Chondrocyte (in vitro differentiated cells): ENCODE data around the gene MYZAP. TPM values are rescaled to one million over a fixed set of nuclear protein-coding genes. Genes with fewer than 3 reads are reported as not detected.
A peak's percentile ranks its signal among the peaks of the same experiment; 100 is the strongest.

Experiments used
- DNase-seq: peaks from one replicate; pipeline ENCODE4 v3.0.0; 2021; ENCODE audit warnings: mixed read lengths, low spot score
- H3K27ac Mint-ChIP-seq: one replicate; pipeline ENCODE4 v1.8.0; 2021; ENCODE audit warnings: mild to moderate bottlenecking, moderate library complexity, mixed read lengths; ENCODE audit not compliant: unreplicated experiment
- H3K27me3 Mint-ChIP-seq: 2 replicates; pipeline ENCODE4 v1.8.0; 2021; ENCODE audit warnings: low read depth, mixed read lengths
- H3K36me3 Mint-ChIP-seq: 2 replicates; pipeline ENCODE4 v1.8.0; 2021; ENCODE audit warnings: low read depth, mixed read lengths
- H3K4me1 Mint-ChIP-seq: 2 replicates; pipeline ENCODE4 v1.8.0; 2021; ENCODE audit warnings: low read depth, mild to moderate bottlenecking, mixed read lengths
- H3K4me3 Mint-ChIP-seq: one replicate; pipeline ENCODE4 v1.8.0; 2021; ENCODE audit warnings: mild to moderate bottlenecking, moderate library complexity, mixed read lengths; ENCODE audit not compliant: unreplicated experiment
- H3K9me3 Mint-ChIP-seq: 2 replicates; pipeline ENCODE4 v1.8.0; 2021; ENCODE audit warnings: low read depth, mixed read lengths
- total RNA-seq: library from RNA; stranded (reverse); gene quantifications from 3 replicates; pipeline ENCODE4 v1.2.1, GENCODE V29; 2021
- TF ChIP-seq, protein P1 (sequence below): fragments of 200-600 bp; sonication (generic); IDR thresholded peaks from 2 replicates; pipeline ENCODE4 v1.5.0; 2021; ENCODE audit warnings: antibody characterized with exemption, mild to moderate bottlenecking, moderate library complexity

Gene MYZAP
- total RNA-seq, 1 donor from 2014 or later, result 0.17 TPM

DNA sequence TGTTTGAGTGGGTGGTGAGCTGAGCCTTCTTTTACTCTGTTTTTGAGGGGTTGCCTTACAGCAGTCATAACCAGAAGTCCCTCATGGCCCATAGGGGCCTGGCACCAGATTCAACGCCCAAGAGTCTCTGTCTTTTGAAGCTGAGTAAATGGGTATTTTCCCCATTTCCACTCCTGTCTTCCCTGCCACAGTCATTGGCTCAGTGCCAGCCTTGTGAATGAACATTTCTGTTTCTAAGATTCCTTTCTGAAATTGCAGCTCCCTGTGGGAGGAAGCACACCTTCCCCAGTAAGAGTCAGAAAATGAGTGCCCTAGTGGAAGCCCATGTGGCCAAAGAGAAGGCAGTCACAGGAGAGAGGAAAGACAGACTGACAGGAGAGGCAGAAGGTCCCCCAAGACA, 71.1 kb downstream of the MYZAP start:
- H3K4me1 Mint-ChIP-seq, result peaks cover 15% of the 10 kb centered on the region
- no peaks in the 10 kb centered on the region for H3K9me3 Mint-ChIP-seq
- no peak for DNase-seq
- H3K4me3 Mint-ChIP-seq, result no peak overlapping the region
- no peak overlapping the region for H3K27ac Mint-ChIP-seq
- no peaks in the 10 kb centered on the region for H3K36me3 Mint-ChIP-seq
- TF ChIP-seq, protein P1, sequence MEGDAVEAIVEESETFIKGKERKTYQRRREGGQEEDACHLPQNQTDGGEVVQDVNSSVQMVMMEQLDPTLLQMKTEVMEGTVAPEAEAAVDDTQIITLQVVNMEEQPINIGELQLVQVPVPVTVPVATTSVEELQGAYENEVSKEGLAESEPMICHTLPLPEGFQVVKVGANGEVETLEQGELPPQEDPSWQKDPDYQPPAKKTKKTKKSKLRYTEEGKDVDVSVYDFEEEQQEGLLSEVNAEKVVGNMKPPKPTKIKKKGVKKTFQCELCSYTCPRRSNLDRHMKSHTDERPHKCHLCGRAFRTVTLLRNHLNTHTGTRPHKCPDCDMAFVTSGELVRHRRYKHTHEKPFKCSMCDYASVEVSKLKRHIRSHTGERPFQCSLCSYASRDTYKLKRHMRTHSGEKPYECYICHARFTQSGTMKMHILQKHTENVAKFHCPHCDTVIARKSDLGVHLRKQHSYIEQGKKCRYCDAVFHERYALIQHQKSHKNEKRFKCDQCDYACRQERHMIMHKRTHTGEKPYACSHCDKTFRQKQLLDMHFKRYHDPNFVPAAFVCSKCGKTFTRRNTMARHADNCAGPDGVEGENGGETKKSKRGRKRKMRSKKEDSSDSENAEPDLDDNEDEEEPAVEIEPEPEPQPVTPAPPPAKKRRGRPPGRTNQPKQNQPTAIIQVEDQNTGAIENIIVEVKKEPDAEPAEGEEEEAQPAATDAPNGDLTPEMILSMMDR, result no peak
- H3K27me3 Mint-ChIP-seq, result peaks cover 9% of the 10 kb centered on the region

DNA sequence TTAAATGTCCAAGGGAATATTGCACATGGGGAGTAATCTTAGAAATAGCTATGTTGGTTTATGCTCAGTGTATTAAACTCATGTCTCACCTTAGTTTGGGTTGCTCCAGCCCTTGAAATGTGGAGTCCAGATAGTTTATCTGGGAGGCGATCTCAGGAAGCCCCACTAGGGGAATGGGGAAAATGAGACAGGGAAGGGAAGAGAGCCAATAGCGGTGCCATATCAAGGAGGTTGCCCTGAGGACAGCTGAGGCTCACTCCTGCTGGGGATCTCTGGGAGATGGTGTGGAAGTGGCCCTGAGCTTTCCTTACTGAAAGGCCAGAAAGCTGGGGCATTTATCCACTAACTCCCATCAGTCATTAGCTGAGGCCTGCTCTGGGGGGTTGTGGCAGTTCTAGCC, 71.6 kb downstream of the MYZAP start:
- no peak overlapping the region for H3K27ac Mint-ChIP-seq
- peaks cover 20% of the 10 kb centered on the region for H3K4me1 Mint-ChIP-seq
- H3K4me3 Mint-ChIP-seq, result no peak overlapping the region
- H3K27me3 Mint-ChIP-seq, result peaks cover 4% of the 10 kb centered on the region
- H3K36me3 Mint-ChIP-seq, result no peaks in the 10 kb centered on the region
- TF ChIP-seq, protein P1, result no peak
- no peaks in the 10 kb centered on the region for H3K9me3 Mint-ChIP-seq
- DNase-seq, result no peak

DNA sequence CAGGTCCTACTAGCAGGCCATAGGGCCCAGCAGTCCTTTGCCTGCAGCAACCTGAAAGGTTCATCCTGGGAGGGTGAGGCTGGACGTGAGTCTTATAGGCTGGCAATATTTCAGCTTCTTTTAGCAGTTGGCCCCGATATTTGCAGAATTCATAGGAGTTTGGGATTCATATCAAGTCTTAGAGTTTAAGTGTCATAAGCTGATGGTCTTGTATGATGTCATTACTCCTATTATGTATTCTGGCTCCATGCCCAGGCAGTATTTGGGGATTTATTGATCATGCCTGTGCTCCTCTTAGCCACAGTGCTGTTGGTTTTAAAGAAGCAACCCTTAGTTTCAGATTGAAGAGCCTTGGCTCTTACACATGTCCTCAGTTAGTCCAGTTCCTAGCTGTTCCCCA, 73.5 kb downstream of the MYZAP start:
- DNase-seq, result no peak
- H3K4me3 Mint-ChIP-seq, result no peak overlapping the region
- TF ChIP-seq, protein P1, result no peak
- H3K4me1 Mint-ChIP-seq, result peaks cover 22% of the 10 kb centered on the region
- no peaks in the 10 kb centered on the region for H3K36me3 Mint-ChIP-seq
- no peak overlapping the region for H3K27ac Mint-ChIP-seq
- H3K9me3 Mint-ChIP-seq, result no peaks in the 10 kb centered on the region
- no peaks in the 10 kb centered on the region for H3K27me3 Mint-ChIP-seq

- no peaks in the 10 kb centered on the region for H3K36me3 Mint-ChIP-seq
- TF ChIP-seq, protein P1, result no peak
- H3K9me3 Mint-ChIP-seq, result no peaks in the 10 kb centered on the region
- H3K4me3 Mint-ChIP-seq, result no peak overlapping the region
- no peak overlapping the region for H3K27ac Mint-ChIP-seq
- peaks cover 22% of the 10 kb centered on the region for H3K4me1 Mint-ChIP-seq
- no peaks in the 10 kb centered on the region for H3K27me3 Mint-ChIP-seq
- DNase-seq, result no peak
Measured at GRCh38 chr15:57665939-57666338, 74.2 kb downstream of the MYZAP start.

DNA sequence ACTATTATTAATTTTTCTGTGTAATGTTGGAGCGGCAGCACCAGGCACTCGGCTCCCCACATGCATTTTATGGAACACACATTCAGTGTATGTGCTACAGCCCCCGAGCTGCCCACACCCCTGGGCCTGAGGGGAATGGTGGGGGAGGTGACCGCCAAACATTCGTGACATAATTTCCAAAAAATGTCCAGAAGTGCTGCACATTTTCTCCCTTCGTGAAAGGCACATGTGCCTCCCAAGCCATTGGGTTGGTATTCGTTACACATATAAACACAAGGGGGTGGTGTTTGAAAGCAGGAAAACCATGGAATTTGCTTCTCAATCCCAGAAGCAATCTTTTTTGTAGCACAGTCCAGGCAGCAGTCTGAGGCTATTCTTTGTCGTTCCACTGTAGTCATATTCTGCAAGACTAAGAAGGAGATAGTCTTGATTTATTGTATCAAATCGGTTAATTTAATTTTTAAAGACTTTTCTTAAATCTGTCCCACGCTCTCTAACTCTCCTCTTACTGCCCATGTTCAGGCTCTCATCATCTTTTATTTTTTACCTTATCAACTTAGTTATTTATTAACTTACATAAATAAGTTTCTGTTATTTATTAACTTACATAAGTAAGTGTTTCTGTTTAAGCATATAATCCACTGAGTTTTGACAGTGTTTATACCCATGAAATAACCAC, 75.6 kb downstream of the MYZAP start:
- DNase-seq, result no peak
- H3K9me3 Mint-ChIP-seq, result no peaks in the 10 kb centered on the region
- H3K36me3 Mint-ChIP-seq, result no peaks in the 10 kb centered on the region
- peaks cover 27% of the 10 kb centered on the region for H3K4me1 Mint-ChIP-seq
- no peak overlapping the region for H3K27ac Mint-ChIP-seq
- TF ChIP-seq, protein P1, result peak; percentile 87
- H3K27me3 Mint-ChIP-seq, result no peaks in the 10 kb centered on the region
- peak overlapping the region; percentile 29 for H3K4me3 Mint-ChIP-seq
